NOMO-1 (cell line): Measurements from ENCODE around the gene COG5.
A peak's percentile ranks its signal among the peaks of the same experiment; 100 is the strongest.
"Not testable (repeated sequence)": the region's sequence is repeated elsewhere in the genome, so short reads cannot be mapped to it uniquely, and the experiment has no call there.

Experiments used
- DNase-seq, 2 experiments: peaks; one replicate each; lab custom pipeline; 2025; ENCODE audit not compliant: unreplicated experiment in 2 of 2; lab: John Stamatoyannopoulos, UW

COG5 gene

GRCh38 chr7:107168233-107169119 is 395.2 kb downstream of the COG5 start, which contains the start of gene HBP1:
Gene HBP1, plus strand, starts transcription at chr7:107169003. Its CDS starts 10,891 bp downstream, at chr7:107179894.
- DNase-seq = peak; percentile 93

GRCh38 chr7:107167483-107168232 is 396.1 kb downstream of the COG5 start:
- peak; percentile 3 to 55 for DNase-seq

GRCh38 chr7:107166736-107167426 is 396.8 kb downstream of the COG5 start:
- no peak for DNase-seq

GRCh38 chr7:107165341-107165740 is 398.4 kb downstream of the COG5 start:
- peak in 1 of 2 experiments; percentile 0 for DNase-seq

GRCh38 chr7:107164092-107164491 is 399.6 kb downstream of the COG5 start:
- DNase-seq = no peak

- no peak for DNase-seq
Observed at GRCh38 chr7:107162475-107162874, 401.2 kb downstream of the COG5 start.

GRCh38 chr7:107161415-107161814 is 402.3 kb downstream of the COG5 start:
- no peak for DNase-seq

- no peak for DNase-seq
Observed at GRCh38 chr7:107160389-107160788, 403.3 kb downstream of the COG5 start.

- DNase-seq = no peak
Observed at GRCh38 chr7:107158028-107158427, 405.7 kb downstream of the COG5 start.

GRCh38 chr7:107157091-107157490 is 406.6 kb downstream of the COG5 start:
- no peak for DNase-seq

- DNase-seq = not testable (repeated sequence)
Observed at GRCh38 chr7:107155726-107156125, 408.0 kb downstream of the COG5 start.

GRCh38 chr7:107154826-107155225 is 408.9 kb downstream of the COG5 start:
- DNase-seq = no peak

GRCh38 chr7:107152011-107152410 is 411.7 kb downstream of the COG5 start:
- no peak for DNase-seq
